ENCODE results near the gene KRTAP4-12.
"Not testable (repeated sequence)": the region's sequence is repeated elsewhere in the genome, so short reads cannot be mapped to it uniquely, and the experiment has no call there.

Gene KRTAP4-12

DNA sequence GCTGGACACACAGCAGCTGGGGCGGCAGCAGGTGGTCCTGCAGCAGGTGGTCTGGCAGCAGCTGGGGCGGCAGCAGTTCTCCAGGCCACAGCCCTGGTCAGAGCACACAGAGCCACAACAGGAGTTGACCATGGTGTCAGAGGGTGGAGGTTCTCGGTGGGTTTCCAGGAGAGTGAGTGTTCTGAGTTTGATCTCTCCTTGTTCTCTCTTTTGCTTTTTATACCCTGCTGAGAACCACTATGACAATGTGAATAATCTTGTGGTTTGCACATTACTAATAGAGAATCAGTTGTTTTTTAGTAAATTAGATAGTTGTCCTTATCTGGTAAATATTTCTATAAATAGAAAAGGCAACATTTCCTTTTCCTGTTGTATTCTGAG is at the start of gene KRTAP4-12:
Gene KRTAP4-12, minus strand, starts transcription at position 192 of the 381 bp plus-strand sequence. Its CDS starts 60 bp downstream, at position 132.
- not testable (repeated sequence) for H3K27me3 ChIP-seq; H3K36me3 ChIP-seq; H3K27ac ChIP-seq; H3K9me3 ChIP-seq; H3K4me3 ChIP-seq (ENCODE audit: low read depth in 1 of 2, low read length in 1 of 2)
- H3K4me1 ChIP-seq (ENCODE audit: control insufficient read depth in 1 of 2, insufficient read depth in 1 of 2, low read depth in 1 of 2, low read length in 1 of 2): peaks cover 5 to 21% of the 10 kb centered on the region in 2 experiments

DNA sequence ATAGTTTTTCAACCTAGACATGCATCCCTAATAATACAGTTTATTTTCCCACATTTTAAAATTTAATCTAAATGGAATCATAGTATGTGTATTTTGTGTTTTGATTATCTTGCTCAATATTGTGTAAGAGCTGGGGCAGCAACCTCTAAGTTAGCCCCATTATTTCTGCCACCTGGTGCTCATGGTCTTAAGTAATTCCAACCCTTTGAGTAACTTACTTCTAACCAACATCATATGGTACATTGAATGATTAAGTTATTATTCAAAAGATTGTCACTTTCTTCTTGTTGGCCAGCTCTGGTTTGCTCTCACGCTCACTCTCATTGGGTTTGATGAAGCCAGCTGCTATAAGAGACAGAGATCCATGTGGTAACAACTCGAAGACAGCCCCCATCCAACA is 47.9 kb upstream of the KRTAP4-12 start:
- H3K27me3 ChIP-seq: peaks cover 5% of the 10 kb centered on the region
- no peaks in the 10 kb centered on the region for H3K9me3 ChIP-seq
- no peaks in the 10 kb centered on the region for H3K4me1 ChIP-seq (ENCODE audit: control insufficient read depth in 1 of 2, insufficient read depth in 1 of 2, low read depth in 1 of 2, low read length in 1 of 2)
- H3K36me3 ChIP-seq: no peaks in the 10 kb centered on the region
- TF ChIP-seq CTCF (IDR thresholded peaks at IDR 0.05): no peak
- H3K4me3 ChIP-seq (ENCODE audit: low read depth in 1 of 2, low read length in 1 of 2): no peak overlapping the region
- no peak overlapping the region for H3K27ac ChIP-seq

GRCh38 chr17:41168121-41168520 is 44.1 kb upstream of the KRTAP4-12 start, which contains the start of gene KRTAP4-3:
Gene KRTAP4-3, minus strand, starts transcription at chr17:41168221. Its CDS starts 49 bp downstream, at chr17:41168172.
- H3K4me1 ChIP-seq (ENCODE audit: control insufficient read depth in 1 of 2, insufficient read depth in 1 of 2, low read depth in 1 of 2, low read length in 1 of 2): no peaks in the 10 kb centered on the region
- H3K4me3 ChIP-seq (ENCODE audit: low read depth in 1 of 2, low read length in 1 of 2): no peak within 1 kb of the TSS

GRCh38 chr17:41167561-41167960 is 43.6 kb upstream of the KRTAP4-12 start:
- no peaks in the 10 kb centered on the region for H3K4me1 ChIP-seq (ENCODE audit: control insufficient read depth in 1 of 2, insufficient read depth in 1 of 2, low read depth in 1 of 2, low read length in 1 of 2)
- H3K4me3 ChIP-seq (ENCODE audit: low read depth in 1 of 2, low read length in 1 of 2): no peak overlapping the region
- H3K27me3 ChIP-seq: peaks cover 9% of the 10 kb centered on the region
- no peak overlapping the region for H3K27ac ChIP-seq
- H3K36me3 ChIP-seq: no peaks in the 10 kb centered on the region
- no peaks in the 10 kb centered on the region for H3K9me3 ChIP-seq
- TF ChIP-seq CTCF (IDR thresholded peaks at IDR 0.05): no peak

More at GRCh38 chr17:41168121-41168520, 44.1 kb upstream of the KRTAP4-12 start, which contains the start of gene KRTAP4-3:
- no peaks in the 10 kb centered on the region for H3K36me3 ChIP-seq
- H3K27ac ChIP-seq: no peak within 1 kb of the TSS
- peaks cover 9% of the 10 kb centered on the region for H3K27me3 ChIP-seq
- H3K9me3 ChIP-seq: no peaks in the 10 kb centered on the region
- no peak for TF ChIP-seq CTCF (IDR thresholded peaks at IDR 0.05)

GRCh38 chr17:41163828-41164227 is 39.8 kb upstream of the KRTAP4-12 start:
- no peak for TF ChIP-seq CTCF (IDR thresholded peaks at IDR 0.05)
- no peaks in the 10 kb centered on the region for H3K4me1 ChIP-seq (ENCODE audit: control insufficient read depth in 1 of 2, insufficient read depth in 1 of 2, low read depth in 1 of 2, low read length in 1 of 2)

DNA sequence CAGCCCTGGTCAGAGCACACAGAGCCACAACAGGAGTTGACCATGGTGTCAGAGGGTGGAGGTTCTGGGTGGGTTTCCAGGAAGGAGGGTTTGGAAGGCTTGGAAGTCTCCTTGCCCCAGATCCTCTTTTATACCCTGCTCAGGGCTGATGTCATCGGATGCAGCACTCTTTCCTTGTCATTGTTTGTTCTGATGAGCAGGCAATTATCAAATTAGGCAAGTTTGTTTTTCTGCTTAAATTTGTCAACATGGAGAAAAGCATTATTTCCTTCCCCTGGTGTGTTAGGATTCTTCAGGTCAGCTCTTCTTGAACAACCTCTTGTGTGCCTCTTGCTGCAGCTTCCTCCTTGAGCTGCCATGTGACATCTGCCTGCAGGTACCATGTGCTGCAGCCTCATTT is 36.7 kb upstream of the KRTAP4-12 start, which contains the start of gene KRTAP4-4:
Gene KRTAP4-4, minus strand, starts transcription at position 101 of the 400 bp plus-strand sequence. Its CDS starts 57 bp downstream, at position 44.
- no peak within 1 kb of the TSS for H3K27ac ChIP-seq
- H3K9me3 ChIP-seq: no peaks in the 10 kb centered on the region

More at GRCh38 chr17:41163828-41164227, 39.8 kb upstream of the KRTAP4-12 start:
- Histone ChIP-seq H3K27ac (no peak overlapping the region), H3K36me3 (no peaks in the 10 kb centered on the region), H3K9me3 (no peaks in the 10 kb centered on the region), H3K27me3 (peaks cover 9% of the 10 kb centered on the region), H3K4me3 (ENCODE audit: low read depth in 1 of 2, low read length in 1 of 2) (no peak overlapping the region)

DNA sequence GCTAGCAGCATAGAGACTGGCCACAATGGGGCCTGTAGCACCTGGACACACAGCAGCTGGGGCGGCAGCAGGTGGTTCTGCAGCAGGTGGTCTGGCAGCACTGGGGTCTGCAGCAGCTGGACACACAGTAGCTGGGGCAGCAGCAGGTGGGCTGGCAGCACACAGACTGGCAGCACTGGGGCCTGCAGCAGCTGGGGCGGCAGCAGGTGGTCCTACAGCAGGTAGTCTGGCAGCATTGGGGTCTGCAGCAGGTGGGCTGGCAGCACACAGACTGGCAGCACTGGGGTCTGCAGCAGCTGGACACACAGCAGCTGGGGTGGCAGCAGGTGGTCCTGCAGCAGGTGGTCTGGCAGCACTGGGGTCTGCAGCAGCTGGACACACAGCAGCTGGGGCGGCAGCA is 36.2 kb upstream of the KRTAP4-12 start:
- not testable (repeated sequence) for H3K9me3 ChIP-seq

More for the DNA sequence above, 36.7 kb upstream of the KRTAP4-12 start, which contains the start of gene KRTAP4-4:
- no peak for TF ChIP-seq CTCF (IDR thresholded peaks at IDR 0.05)
- H3K4me3 ChIP-seq (ENCODE audit: low read depth in 1 of 2, low read length in 1 of 2): no peak within 1 kb of the TSS
- no peaks in the 10 kb centered on the region for H3K36me3 ChIP-seq
- H3K27me3 ChIP-seq: peaks cover 9% of the 10 kb centered on the region
- H3K4me1 ChIP-seq (ENCODE audit: control insufficient read depth in 1 of 2, insufficient read depth in 1 of 2, low read depth in 1 of 2, low read length in 1 of 2): no peaks in the 10 kb centered on the region

More for the DNA sequence above, 36.2 kb upstream of the KRTAP4-12 start:
- not testable (repeated sequence) for H3K4me3 ChIP-seq (ENCODE audit: low read depth in 1 of 2, low read length in 1 of 2); H3K27ac ChIP-seq; H3K27me3 ChIP-seq; H3K36me3 ChIP-seq; H3K4me1 ChIP-seq (ENCODE audit: control insufficient read depth in 1 of 2, insufficient read depth in 1 of 2, low read depth in 1 of 2, low read length in 1 of 2)
